HG03108 (cell line): ENCODE results near the gene SMIM24.
"Not testable (repeated sequence)": the region's sequence is repeated elsewhere in the genome, so short reads cannot be mapped to it uniquely, and the experiment has no call there.

Source experiments
- ATAC-seq: cut with Tn5 transposase; IDR thresholded peaks from one replicate; pipeline ENCODE4 v1.9.1; 2021; ENCODE audit warnings: moderate library complexity; ENCODE audit not compliant: unreplicated experiment

The SMIM24 gene

DNA sequence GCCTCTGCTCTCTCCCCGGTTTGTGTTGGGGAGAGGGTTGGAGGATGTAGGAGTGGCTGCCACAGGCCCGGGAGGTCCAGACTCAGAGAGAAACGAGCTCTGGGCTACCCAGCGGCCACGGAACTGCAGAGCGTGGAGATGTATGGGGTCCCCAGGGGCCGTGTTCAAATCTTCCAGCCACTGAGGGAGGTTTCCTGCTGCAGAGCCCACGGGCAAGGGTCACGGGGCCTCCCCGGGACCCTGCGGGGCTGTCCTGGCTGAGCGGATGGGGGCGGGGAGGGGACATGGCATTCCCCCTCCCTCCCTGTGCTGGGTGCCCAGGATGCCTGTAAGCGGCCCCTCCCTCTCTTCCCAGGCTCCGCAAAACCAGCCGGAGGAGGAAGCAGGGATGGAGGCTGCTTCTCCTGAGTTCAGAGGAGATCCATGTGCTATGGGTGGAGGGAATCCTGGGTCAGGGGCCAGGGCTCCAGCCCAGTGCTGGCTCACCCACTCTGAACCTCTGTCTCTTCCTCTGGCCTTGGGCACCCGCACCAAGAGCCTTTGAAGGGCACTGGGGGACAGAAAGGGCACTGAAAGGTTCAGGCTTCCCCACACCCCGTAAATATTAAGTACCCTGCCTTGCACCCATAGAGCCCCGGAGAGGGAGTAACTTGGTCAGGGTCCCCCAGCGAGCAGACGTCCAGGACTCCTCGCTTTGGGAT, 22.6 kb downstream of the SMIM24 start:
- no peak for ATAC-seq

DNA sequence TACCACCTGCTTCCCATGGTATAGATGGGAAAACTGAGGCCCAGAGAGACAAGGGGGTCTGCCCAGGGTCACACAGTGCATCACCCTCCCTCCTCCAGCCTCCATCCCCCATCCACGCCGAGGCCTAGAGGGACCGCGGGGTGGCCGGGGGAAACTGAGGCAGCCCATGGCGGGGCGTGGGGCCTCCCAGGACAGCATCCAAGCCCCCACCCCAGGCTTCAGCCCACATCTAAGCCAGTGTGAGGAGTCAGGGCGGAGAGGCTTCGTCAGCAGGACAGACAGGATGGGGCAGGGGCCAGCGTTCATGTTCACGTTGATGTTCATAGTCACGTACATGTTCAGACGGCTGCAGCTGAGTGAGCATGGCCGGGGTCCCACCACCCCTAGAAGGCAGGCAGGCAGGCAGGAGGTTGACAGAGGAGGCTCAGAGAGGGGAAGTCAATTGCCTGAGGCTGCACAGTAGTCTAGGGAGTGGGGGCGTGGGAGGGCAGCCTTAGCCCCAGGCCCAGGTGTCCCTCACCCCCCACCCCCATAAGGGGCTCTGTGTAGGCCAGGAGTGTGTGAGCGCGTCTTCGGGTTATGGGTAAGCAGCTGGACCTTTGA, 23.3 kb downstream of the SMIM24 start:
- ATAC-seq, result no peak

- ATAC-seq, result no peak
Measured at GRCh38 chr19:3455960-3456601, 24.2 kb downstream of the SMIM24 start.

DNA sequence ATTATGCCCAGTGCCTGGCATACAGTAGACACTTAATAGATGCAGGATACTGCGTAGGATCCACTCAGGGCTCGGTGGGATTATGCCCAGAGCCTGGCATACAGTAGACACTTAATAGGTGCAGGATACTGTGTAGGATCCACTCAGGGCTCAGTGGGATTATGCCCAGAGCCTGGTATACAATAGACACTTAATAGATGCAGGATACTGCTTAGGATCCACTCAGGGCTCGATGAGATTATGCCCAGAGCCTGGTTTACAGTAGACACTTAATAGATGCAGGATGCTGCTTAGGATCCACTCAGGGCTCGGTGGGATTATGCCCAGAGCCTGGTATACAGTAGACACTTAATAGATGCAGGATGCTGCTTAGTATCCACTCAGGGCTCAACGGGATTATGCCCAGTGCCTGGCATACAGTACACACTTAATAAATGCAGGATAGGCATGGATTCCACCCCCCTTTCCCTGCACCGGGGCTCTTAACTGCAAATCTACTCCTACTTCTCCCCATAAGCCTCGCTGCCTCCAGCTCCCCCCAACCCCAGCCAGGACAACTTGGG, 24.9 kb downstream of the SMIM24 start:
- no peak for ATAC-seq

DNA sequence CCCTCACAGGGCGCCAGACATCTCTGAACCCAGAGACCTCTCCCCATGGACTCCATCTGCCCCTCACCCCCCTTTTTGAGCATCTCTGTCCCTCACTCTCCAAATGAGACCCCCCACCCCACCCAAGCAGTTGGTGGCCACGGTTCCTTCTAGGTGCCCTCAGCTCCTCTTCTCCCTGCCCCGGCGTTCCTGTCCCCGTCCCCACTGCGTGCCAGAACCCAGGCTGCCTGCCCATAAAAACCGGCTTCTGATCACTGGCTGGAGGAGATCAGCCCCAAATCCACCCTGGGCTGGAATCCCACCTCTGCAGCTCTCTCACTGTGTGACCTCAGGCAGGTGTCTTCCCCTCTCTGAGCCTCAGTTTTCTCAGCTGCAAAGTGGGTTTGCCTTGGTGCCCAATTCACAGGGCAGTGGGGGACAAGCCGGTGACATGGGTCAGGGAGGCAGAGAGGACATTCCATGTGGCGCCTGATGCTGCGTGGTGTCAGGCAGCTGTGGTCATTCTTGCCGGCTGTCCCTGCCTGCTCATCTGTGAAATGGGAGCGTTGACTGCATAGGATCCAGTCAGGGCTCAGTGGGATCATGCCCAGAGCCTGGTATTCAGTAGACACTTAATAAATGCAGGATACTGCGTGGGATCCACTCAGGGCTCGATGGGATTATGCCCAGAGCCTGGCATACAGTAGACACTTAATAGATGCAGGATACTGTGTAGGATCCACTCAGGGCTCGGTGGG, 25.5 kb downstream of the SMIM24 start:
- ATAC-seq, result no peak

- no peak for ATAC-seq
Measured at GRCh38 chr19:3453840-3454239, 26.5 kb downstream of the SMIM24 start.

DNA sequence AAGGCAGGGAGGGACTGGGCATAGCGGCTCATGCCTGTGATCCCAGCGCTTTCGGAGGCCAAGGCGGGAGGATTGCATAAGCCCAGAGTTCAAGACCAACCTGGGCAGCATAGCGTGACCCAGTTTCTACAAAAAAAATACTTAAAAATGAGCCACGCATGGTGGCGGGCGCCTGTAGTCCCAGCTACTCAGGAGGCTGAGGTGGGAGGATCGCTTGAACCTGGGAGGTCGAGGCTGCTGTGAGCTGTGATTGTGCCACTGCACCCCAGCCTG, 27.4 kb downstream of the SMIM24 start:
- ATAC-seq, result not testable (repeated sequence)

- no peak for ATAC-seq
Measured at GRCh38 chr19:3452171-3452941, 28.0 kb downstream of the SMIM24 start.

GRCh38 chr19:3451451-3451866, 28.9 kb downstream of the SMIM24 start:
- no peak for ATAC-seq

DNA sequence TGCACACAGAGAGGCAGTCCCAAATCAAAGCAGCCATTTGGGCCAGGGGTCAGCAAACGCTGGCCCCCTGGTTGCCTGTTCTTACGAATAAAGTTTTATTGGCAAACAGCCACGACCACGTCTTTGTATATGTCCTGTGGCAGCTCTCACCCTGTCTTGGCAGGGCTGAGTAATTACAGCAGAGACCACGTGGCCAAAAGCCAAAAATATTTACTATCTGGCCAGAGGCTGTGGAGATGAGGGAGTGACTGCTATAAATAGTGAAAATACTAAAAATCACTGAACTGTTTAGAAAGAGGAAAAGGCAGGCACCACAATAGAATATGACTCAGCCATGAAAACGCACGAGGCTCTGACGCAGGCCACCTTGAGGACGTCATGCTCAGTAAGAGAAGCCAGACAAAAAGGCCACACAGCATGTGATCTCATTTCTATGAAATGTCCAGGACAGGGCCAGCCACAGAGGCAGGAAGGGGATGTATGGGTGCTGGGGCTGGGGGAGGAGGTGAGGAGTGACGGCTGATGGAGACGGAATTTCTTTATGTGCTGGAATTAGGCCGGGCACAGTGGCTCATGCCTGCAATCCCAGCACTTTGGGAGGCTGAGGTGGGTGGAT, 29.4 kb downstream of the SMIM24 start:
- ATAC-seq, result no peak

DNA sequence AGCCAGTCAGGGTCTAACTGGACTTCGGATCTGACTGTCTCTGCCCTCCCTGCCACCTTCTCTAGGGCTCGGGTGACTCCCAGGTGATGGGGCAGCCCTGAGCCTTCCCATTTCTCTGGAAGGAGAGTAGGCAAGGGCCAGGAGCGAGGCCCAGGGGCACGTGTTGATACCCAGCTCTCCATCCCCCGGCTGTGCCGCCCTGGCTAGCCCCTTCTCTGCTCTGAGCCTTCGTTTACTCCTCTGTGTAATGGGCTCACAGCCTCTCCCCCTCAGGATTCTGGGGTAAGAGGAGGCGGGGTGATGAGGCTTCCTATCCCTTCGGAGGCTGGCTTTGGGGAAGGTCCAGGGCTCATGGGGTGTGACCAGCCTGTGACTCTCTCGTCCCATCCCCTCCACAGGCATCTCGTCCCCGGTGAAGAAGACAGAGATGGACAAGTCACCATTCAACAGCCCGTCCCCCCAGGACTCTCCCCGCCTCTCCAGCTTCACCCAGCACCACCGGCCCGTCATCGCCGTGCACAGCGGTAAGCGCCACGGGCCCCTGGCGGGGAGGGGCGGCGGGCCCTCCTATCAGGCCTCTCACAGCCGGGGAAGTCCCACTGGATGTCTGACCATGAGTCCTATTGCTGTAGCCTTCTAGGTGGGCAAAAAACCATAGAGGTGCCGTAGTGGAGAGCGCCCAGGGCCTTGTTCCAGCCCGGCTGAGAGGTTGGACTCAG, 31.6 kb downstream of the SMIM24 start:
- ATAC-seq, result no peak

DNA sequence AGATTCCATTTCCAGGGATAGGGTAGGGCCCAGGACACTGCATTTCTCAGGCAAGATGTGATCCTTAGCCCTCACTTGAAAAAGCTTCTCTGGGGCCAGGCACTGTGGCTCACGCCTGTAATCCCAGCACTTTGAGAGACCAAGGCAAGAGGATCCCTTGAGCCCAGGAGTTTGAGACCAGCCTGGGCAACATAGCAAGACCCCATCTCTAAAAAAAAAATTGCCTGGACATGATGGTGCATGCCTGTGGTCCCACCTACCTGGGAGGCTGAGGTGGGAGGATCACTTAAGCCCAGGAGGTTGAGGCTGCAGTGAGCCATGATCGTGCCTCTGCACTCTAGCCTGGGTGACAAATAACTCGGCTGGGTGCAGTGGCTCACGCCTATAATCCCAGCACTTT, 33.7 kb downstream of the SMIM24 start:
- ATAC-seq, result not testable (repeated sequence)

- ATAC-seq, result no peak
Measured at GRCh38 chr19:3444695-3445234, 35.6 kb downstream of the SMIM24 start.

DNA sequence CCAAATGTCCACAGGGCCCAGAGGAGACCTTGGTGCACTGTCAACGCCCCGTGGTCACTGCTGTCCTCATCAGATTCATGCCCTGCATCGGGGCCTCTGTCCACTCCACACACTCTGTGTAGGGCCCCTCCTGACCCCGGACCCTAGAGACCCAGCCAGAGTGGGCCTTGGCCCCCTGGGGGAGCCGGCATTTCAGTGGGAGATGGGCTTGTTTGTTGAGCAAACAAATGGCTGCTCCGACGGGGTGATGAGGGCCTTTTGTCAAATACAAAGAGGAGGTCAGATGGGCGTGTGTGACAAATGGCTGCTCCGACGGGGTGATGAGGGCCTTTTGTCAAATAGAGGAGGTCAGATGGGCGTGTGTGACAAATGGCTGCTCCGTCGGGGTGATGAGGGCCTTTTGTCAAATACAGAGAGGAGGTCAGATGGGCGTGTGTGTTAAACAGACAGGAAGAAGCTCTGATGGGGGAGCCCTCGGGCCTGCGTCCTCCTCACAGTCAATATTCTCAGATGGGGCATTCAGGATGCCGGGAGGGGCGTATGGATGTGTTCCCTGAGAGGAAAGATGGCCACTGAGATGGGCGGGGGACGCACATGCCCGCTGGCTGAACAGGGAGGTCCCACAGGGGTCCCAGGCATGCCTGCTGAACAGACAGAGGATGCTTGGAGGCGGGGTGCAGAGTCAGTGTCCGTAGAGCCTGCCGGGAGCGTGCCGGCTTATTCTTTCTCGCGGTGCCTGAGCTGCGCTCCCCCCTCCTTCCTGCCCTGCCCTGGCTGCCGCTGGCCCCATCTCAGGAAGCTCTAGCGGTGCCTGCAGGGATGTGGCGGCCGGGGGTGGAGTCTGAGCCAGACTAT, 36.3 kb downstream of the SMIM24 start:
- no peak for ATAC-seq

DNA sequence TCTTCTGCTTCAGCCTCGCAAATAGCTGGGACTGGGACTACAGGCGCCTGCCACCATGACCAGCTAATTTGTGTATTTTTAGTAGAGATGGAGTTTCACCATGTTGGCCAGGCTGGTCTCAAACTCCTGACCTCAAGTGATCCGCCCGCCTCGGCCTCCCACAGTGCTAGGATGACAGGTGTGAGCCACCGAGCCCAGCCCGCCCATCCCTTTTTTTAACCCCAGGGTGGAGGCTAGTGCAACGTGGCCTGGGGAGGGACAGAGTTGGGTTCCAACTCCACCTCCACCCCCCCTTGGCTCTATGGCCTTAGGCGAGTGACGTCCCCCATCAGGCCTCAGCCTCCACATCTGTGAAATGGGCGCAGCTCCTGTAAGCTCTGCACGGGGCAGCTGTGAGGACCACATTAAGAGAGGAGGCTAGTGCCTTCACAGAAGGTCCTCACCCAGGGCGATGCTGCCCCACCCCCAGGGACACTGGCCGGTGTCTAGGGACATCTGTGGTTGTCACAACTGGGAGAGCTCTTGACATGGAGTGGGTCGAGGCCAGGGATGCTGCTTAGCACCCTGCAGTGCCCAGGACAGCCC, 37.7 kb downstream of the SMIM24 start:
- no peak for ATAC-seq

DNA sequence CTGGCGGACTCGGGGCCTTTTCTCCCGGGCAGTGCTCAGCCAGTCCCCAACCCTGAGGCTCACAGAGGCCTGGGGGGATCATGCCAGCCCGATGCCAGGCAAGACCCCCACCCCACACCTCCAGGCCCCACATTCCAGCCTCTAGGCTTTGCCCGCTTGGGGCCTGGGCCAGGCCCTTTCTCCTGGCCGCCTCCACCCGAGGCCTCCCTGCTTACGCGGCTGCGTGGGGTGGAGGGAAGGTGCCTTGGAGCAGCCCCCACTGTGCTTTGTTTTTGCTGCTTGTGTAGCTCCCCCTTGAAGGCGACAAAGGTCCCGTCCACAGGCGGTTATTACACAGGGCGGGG, 38.4 kb downstream of the SMIM24 start:
- no peak for ATAC-seq

DNA sequence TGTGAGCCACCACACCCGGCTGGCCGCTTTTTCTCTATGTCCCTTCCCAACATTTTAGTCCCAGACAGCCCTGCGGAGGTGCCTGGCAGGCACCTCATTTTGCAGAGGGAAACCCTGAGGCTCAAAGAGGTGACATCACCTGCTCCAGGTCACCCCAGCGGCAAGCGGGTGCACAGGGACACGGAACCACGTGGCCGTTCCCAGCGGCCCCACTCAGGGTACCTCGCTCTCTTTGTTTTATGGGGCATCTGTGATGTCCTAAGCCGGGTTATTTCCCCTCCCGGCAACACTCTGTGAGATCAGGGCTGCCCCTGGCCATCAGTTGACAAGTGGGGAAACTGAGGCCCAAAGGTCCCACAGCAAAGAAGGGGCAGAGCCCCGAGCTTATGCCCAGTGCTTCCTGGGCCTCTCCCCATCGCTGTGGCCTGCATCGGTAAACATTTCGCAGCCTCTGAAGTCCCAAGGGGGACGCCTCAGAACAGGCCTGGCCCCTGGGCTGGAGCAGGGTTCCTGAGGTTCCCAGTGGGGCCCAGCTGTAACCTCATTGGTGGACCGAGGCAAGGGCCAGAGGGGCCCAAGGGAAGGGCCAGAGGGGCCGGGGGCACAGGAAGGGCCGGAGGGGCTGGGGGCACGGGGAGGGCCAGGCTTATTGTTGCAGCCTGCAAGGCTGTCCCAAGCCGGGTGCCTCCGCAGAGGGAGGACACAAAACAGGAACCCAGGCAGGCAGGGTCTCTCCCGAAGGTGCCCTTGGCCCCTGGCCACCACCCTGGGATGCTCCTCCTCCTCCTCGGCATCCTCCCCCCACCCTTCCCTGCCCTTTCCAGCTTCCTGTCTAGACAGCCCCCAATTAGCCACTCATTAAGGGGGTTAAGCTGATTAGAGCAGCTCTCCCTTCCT, 39.0 kb downstream of the SMIM24 start:
- ATAC-seq, result no peak
